Fibroblast of lung (primary cell): ENCODE measurements around the gene DBNDD1. TPM values are rescaled to one million over a fixed set of nuclear protein-coding genes. Genes with fewer than 3 reads are reported as not detected.
"Not testable (repeated sequence)": the region's sequence is repeated elsewhere in the genome, so short reads cannot be mapped to it uniquely, and the experiment has no call there.

Experiments
- DNase-seq, 2 donors: peaks; one replicate each; pipeline versions ENCODE4 v3.0.0 to v3.0.0-alpha.2; 2010; ENCODE audit warnings: low read depth in 2 of 2
- H2AFZ ChIP-seq: 2 replicates; pipeline ENCODE4 v1.5.1; 2012; ENCODE audit warnings: low read length, control low read depth, inconsistent platforms
- H3K27ac ChIP-seq: 2 replicates; pipeline ENCODE4 v1.5.1; 2011; ENCODE audit warnings: low read length, control low read depth; ENCODE audit not compliant: insufficient read depth
- H3K27me3 ChIP-seq: 2 replicates; pipeline ENCODE4 v1.5.1; 2011; ENCODE audit warnings: mild to moderate bottlenecking, low read length; ENCODE audit not compliant: control insufficient read depth, insufficient read depth
- H3K36me3 ChIP-seq: 2 replicates; pipeline ENCODE4 v1.5.1; 2011; ENCODE audit warnings: low read length; ENCODE audit not compliant: control insufficient read depth, insufficient read depth
- H3K4me1 ChIP-seq: 2 replicates; pipeline ENCODE4 v1.5.1; 2011; ENCODE audit warnings: low read length; ENCODE audit not compliant: control insufficient read depth, insufficient read depth; ENCODE audit errors: extremely low read depth
- H3K4me2 ChIP-seq: 2 replicates; pipeline ENCODE4 v1.5.1; 2011; ENCODE audit warnings: low read length, control low read depth; ENCODE audit not compliant: insufficient read depth; ENCODE audit errors: extremely low read depth
- H3K4me3 ChIP-seq, 4 experiments: fragments of 200-600 bp in 1 of 4; sonication (generic) in 1 of 4; replicated peaks in 1 of 4; 2 replicates each; pipeline ENCODE4 v1.5.1; 2011 to 2016; ENCODE audit warnings: low read length in 4 of 4, low read depth in 3 of 4, mild to moderate bottlenecking in 3 of 4, control low read depth in 2 of 4, inconsistent platforms in 1 of 4, mixed read lengths in 1 of 4; ENCODE audit not compliant: insufficient read depth in 1 of 4; ENCODE audit errors: control extremely low read depth in 1 of 4
- H3K79me2 ChIP-seq: 2 replicates; pipeline ENCODE4 v1.5.1; 2012; ENCODE audit warnings: mild to moderate bottlenecking, low read length, inconsistent platforms; ENCODE audit not compliant: control insufficient read depth, insufficient read depth
- H3K9ac ChIP-seq: 2 replicates; pipeline ENCODE4 v1.5.1; 2011; ENCODE audit warnings: mild to moderate bottlenecking, low read length, control low read depth; ENCODE audit not compliant: insufficient read depth
- H3K9me3 ChIP-seq: 2 replicates; pipeline ENCODE4 v1.5.1; 2012; ENCODE audit warnings: low read depth, low read length; ENCODE audit not compliant: control insufficient read depth, insufficient read depth
- H4K20me1 ChIP-seq: 2 replicates; pipeline ENCODE4 v1.5.1; 2011; ENCODE audit warnings: low read length; ENCODE audit not compliant: control insufficient read depth, insufficient read depth; ENCODE audit errors: extremely low read depth
- CTCF ChIP-seq, 2 donors: IDR thresholded peaks in 1 of 2; conservative IDR thresholded peaks in 1 of 2; 1 replicate in 1 of 2; 2 replicates in 1 of 2; pipeline ENCODE4 v1.5.1; 2011 to 2012; ENCODE audit warnings: low read length in 2 of 2, control low read depth in 1 of 2, inconsistent platforms in 1 of 2, low read depth in 1 of 2, mild to moderate bottlenecking in 1 of 2
- EZH2 ChIP-seq: IDR thresholded peaks from 2 replicates; pipeline ENCODE4 v1.5.1; 2012; ENCODE audit warnings: low read length, control low read depth, mild to moderate bottlenecking; ENCODE audit errors: missing control alignments
- polyA plus RNA-seq, 2 donors: library from polyadenylated mRNA; depleted of rRNA in 1 of 2; stranded (reverse) in 1 of 2; unstranded in 1 of 2; fragments of >200 nt; gene quantifications; 2 replicates each; pipeline ENCODE4 v1.2.1, GENCODE V29; 2011 to 2012; ENCODE audit warnings: missing spikeins in 1 of 2
- total RNA-seq: library from RNA; depleted of rRNA; stranded (reverse); fragments of >200 nt; gene quantifications from 2 replicates; pipeline ENCODE4 v1.2.1, GENCODE V29; 2014

Gene DBNDD1
- total and polyA plus RNA-seq, 2 donors (not counting 1 experiment from before 2014, with no cell fraction given) = 2.1 to 3.6 TPM

DNA sequence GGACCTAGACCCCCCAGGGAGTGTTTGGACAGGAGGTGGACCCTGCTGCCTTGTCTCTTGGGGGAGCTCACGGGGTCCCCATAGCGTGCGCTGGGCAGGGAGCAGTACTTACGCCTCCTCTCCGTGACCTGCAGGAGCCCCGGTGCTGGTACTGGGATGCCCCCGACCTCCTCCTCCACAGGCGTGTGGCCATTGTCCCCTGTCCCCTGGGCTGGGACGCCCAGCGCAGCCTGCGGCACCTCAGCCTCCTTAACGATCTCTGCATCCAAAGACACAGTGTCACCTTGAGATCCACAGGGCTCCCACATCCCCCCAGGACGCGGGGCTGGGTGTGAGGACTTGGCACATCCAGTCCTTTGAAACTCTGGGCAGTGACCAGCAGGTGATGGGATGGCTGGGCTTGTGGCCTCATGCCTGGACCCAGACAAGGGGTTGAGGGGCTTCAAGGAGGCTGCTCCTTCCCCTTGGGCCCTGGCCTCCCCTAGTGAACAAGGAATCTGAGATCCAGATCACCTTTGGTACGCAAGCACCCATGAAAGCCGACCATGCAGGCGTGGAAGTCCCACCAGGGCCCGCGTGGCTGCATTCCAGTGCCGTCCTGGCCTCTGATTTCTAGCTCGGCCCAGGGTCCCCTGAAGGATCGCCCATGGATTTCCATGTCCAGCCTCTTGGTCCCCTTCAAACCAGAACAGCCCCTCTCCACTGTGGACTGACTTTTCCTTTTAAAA lies 9.9 kb downstream of the DBNDD1 start:
- no peaks in the 10 kb centered on the region for H3K36me3 ChIP-seq
- H4K20me1 ChIP-seq = no peaks in the 10 kb centered on the region
- no peaks in the 10 kb centered on the region for H3K27me3 ChIP-seq
- no peak overlapping the region for H3K27ac ChIP-seq
- DNase-seq = no peak
- no peaks in the 10 kb centered on the region for H3K4me1 ChIP-seq
- no peak overlapping the region for H3K9ac ChIP-seq
- no peak overlapping the region for H2AFZ ChIP-seq
- TF ChIP-seq EZH2 = no peak
- TF ChIP-seq CTCF (conservative IDR thresholded peaks at IDR 0.05 in 1 of 2, IDR thresholded peaks at IDR 0.05 in 1 of 2; ENCODE audit: low read depth in 1 of 2, low read length in 2 of 2) = no peak
- no peaks in the 10 kb centered on the region for H3K79me2 ChIP-seq
- no peak overlapping the region for H3K4me2 ChIP-seq
- no peak overlapping the region for H3K4me3 ChIP-seq
- H3K9me3 ChIP-seq = no peaks in the 10 kb centered on the region

DNA sequence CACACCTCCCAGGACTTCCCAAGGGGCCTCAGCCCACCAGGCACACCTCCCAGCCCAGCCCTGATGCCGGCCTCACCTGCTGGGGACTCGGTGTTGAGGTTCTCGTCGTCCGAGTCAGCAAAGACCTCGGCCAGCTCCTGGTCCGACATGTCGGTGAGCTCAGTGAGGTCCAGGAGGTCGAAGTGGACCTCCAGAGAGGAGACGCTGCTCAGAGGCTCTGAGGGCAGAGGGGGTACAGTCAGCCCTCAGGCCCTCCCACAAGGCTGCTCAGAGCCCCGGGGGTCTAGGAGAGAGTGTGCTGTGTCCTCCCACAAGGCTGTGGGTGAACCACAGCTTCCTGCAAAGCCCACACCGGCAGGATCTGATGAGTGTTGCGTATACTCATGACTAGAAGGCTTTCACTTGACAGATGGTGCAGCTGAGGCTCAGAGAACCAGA lies 10.5 kb downstream of the DBNDD1 start:
- no peak overlapping the region for H3K9ac ChIP-seq
- DNase-seq = peak in 1 of 2 donors; percentile 12
- TF ChIP-seq EZH2 (no peak), CTCF (conservative IDR thresholded peaks at IDR 0.05 in 1 of 2, IDR thresholded peaks at IDR 0.05 in 1 of 2; ENCODE audit: low read depth in 1 of 2, low read length in 2 of 2) (no peak)

GRCh38 chr16:90007635-90008234 lies 11.5 kb downstream of the DBNDD1 start:
- H3K9ac ChIP-seq, DNase-seq, H3K9me3 ChIP-seq, H3K27ac ChIP-seq, H3K4me1 ChIP-seq, H3K27me3 ChIP-seq, H3K36me3 ChIP-seq, H2AFZ ChIP-seq, H3K4me2 ChIP-seq, H3K79me2 ChIP-seq, H3K4me3 ChIP-seq, H4K20me1 ChIP-seq: not testable (repeated sequence)

More for the DNA sequence above, 10.5 kb downstream of the DBNDD1 start:
- no peaks in the 10 kb centered on the region for H4K20me1 ChIP-seq
- no peak overlapping the region for H2AFZ ChIP-seq
- no peaks in the 10 kb centered on the region for H3K36me3 ChIP-seq
- H3K4me1 ChIP-seq = no peaks in the 10 kb centered on the region
- H3K4me3 ChIP-seq = no peak overlapping the region
- H3K27me3 ChIP-seq = no peaks in the 10 kb centered on the region
- no peak overlapping the region for H3K4me2 ChIP-seq
- no peaks in the 10 kb centered on the region for H3K79me2 ChIP-seq
- no peaks in the 10 kb centered on the region for H3K9me3 ChIP-seq
- no peak overlapping the region for H3K27ac ChIP-seq
